Stimulated activated CD8-positive, alpha-beta memory T cell treated with anti-CD3 and anti-CD28 coated beads, Interleukin-7, amount 100 ng/mL, for 1 hour (primary cell): ENCODE measurements around the gene ACOXL.

Source experiments
- DNase-seq, 2 donors: peaks; one replicate each; pipeline ENCODE4 v3.0.0-alpha.2; 2020; ENCODE audit warnings: low read depth in 2 of 2

The ACOXL gene

DNA sequence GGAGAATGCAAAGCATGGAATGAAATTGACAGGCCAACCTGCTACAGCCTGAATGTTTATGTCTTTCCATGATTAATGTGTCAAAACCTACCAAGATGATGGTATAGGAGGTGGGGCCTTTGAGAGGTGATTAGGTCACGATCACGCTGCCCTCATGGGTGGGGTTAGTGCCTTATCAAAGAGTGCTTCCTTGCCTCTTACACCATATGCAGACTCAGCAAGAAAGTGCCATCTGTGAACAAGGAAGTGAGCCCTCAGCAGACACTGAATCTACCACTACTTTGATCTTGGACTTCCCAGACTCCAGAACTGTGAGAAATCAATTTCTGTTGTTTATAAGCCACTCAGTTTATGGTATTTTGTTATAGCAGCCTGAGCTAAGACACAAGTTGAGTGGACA lies 240.9 kb downstream of the ACOXL start:
- no peak for DNase-seq

DNA sequence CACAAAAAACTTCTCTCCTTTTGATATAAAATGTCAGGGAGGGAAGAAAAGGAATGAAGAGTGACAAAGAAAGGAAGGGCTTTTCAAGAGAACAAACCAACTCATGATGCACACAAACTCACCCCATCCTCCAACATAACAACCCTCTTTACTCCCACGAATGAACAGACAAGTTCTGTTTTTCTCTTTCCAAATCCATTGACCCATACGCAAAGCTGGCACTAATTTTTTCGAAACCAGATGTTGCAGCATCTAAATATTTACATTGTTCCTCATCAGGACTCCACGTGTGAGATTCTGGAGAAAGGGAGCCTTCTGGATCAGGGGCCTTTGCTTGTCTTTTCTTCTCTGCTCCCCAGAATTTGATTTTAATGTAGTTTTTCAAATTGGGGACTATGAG lies 245.0 kb downstream of the ACOXL start:
- no peak for DNase-seq

DNA sequence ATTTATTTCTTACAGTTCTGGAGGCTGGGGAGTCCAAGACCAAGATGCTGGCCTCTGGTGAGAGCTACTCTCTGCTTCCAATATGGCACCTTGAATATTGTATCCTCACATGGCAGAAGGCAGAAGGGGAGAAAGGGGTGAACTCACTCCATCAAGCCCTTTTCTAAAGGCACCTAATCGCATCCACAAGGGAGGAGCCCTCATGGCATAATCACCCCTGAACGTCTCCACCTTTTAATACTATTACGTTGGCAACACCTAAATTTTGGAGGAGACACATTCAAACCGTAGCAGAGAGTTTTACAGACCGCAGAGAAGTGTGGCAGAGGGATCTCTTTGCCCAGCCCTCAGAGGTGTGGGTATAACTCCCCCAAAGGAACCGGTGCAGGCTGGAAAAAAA lies 245.8 kb downstream of the ACOXL start:
- no peak for DNase-seq

DNA sequence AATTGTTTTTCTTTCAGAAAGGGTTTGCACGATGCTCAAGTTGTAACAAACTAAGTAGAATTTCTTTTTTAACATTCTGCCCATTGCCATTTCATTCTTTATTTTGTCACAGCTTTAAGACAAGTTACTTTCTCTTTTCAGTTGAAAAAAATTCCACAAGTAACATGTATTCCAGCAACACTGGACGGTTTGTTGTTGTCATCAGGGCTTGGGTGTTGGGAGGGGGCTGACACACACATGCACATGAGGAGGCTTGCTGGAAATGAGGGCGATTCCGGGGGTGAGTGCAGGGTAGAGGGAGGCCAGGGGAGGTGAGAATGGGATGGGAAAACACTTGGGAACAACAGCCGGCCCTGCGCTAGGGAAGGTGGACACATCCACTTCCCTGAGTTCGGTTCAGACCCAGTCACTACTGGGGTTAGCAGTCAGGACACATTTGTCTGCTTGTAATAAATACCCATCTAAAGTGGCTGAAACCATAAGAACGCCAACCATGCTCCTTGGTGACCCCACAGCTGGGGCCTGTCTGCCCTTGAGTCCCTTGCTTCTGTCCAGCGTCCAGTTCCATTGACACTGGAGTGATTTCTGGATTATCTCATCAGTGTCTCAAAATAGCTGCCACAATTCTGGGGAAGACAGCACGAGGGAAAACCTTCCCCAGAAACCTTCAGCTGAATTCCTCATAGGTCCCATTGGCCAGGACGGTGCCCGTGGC lies 246.5 kb downstream of the ACOXL start:
- no peak for DNase-seq

DNA sequence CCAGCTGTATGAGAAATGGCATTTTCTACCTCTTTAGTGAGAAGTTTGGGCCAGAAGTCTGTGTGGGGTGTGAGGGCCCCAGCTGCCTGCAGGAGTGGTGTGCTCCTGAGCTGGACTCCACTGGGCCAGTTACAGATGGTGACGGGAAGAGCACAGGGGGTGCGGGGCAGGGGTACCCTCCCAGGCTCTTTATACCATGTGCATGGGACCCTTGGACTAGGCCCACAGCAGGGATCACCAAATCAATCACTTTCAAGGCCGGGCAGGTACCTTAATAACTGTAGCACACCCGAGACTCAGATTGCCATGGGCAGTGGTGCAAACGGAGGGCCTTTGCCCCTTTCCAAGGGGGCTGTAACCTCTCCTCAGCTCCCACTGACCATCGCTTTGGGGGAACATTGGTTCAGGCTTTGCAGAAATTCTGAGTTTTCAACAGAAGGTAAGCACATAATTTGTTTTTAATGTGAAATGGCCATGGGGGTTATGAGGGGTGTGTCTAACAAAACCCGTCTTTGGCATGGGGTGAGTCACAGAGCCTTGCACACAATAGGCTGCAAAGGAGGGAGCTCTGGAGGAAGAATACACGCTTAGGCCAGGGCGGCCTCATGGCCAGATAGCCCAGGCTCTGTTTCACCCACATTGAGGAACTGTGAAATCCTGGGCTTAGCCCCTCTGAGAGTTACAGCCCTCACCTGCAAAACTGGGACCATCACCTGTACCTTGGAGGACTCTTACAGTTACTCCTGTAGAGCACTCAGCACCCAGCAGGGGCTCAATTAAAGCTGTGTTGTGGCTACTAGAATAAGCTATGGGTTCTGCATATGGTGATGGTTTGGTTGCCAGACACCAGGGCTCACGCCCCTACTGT lies 247.3 kb downstream of the ACOXL start:
- no peak for DNase-seq

DNA sequence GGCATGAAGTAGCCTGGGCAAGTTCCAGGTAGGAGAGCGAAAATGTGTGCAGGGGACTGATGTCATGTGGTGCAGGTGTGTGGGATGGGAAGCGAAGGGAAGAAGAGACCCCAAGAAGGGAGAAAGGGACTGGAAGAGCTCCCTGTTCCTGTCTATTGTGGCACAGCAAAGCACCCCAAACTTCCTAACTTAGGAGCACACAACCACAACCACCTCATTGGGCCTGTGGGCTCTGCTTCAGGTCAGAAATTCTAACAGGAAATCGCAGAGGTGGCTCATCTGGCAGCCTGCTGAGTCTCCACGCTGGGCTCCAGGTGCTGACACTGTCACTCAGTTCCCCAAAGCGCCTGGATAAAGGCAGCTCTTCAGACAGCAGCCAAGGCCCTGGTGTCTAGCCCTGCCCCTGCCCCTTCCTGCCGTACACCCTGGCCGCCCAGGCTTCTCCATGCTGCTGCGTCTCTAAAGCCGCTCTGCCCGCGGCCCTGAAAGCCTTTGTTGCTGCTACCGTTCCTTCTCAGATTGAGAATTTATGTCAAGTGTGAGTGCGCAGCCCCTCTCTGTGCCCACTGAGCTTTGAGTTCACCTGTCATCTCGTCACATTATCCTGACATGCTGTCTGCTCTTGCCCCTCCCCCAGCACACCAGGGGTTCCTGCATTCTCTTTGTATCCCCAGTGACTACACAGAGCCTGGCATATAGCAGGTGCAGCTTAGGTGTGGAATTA lies 248.1 kb downstream of the ACOXL start:
- DNase-seq = no peak

DNA sequence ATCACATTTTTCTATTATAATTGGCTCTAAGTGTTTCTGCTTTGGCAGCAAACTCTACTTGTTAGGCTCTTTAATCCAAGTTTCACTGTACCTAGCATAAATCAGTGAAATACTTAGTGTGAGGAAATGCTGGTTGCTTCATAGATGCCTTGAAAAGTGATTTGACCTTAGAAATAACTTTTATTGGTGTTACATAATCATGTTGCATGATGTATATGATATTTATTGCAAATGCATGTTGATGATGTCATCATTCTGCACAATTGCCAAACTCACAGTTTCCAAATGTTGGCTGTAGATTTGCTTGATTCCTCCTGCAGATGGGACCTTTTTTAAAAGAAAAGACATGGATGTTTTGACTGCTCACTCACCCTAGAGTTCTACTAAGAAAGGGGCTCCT lies 250.8 kb downstream of the ACOXL start:
- no peak for DNase-seq

DNA sequence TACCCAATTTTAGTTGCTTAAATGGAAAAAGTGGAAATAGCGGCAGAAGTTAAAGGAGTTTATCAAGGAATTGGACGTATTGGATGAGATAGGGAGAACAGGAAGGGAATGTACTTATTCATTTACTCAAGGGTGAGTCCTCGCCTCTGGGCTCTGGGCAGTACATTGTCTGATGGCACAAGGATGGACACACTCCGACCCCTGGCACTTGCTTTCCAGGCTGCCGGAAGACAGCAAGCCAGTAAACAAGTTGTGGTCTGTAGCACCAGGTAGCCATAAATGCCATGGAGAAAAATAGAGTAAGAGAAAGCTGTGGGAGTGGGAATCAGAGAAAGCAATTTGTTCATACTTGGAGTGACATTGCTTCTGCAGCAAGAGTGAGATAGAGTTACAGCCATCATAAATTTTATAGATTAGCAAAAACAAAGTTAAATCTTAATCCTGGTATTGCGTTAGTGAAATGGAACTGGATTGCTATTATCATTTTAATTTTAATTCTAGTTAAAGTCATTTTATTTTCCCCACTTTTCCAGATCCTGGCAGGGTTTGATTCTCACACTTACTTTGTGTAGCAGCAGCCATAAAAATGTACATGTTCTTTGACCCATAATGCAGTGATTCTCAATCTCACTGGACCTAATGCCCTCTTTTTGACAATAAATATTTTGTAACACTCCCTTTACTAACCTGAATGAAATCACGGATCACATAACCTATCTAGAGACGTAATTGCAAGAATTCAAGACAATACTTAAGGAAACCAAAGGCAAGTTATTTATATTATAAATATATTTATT lies 252.5 kb downstream of the ACOXL start:
- DNase-seq = no peak

DNA sequence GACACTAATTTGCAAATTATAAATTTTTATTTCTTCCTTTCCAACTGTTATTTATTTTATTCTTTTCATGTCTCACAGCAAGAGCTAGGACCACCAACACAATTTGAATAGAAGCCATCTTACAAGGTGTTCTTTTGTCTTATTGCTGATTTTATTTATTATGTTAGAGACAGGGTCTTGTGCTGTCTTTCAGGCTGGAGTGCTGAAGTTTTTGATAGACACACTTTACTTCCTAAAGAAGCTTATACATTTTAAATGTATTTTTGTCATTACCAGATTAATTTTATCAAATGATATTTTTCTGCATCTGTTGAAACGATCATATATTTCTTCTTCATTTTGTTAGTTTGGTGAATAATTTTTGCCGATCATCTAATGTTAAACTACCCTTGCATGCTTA lies 258.1 kb downstream of the ACOXL start:
- no peak for DNase-seq

DNA sequence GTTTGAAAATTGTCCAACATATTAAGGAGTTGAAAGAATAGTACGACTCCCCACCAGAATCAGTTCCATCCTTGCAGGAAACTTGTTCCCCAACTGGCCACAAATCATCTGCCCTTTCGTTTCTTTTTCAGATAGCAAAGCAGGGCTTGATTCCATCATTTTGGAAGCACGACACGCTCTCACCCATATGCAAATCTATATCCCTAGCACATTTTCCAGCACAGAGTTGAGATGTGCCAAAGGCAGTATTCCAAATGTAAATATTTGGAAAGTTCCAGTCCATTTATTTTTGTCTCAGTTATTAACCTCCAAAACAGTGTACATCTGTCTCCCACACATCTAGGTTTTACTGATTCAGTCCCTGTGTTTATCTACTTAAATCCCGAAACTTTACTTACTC lies 259.5 kb downstream of the ACOXL start:
- no peak for DNase-seq

DNA sequence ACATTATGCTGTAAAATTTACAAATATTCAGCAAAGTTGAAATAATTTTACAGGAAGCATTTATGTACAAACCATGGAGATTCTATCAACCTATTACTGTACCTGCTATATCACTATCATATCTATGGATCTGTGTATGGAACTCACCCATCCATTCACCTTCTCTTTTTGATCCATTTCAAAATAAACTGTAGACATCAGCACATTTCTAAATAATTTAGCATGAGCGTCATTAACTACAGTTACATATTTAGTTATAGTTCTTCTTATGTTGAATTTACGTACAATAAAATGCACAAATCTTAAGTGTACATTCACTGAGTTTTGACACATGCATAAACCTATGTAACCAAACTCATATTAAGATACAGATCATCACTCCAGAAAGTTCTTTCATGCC lies 260.5 kb downstream of the ACOXL start:
- no peak for DNase-seq

DNA sequence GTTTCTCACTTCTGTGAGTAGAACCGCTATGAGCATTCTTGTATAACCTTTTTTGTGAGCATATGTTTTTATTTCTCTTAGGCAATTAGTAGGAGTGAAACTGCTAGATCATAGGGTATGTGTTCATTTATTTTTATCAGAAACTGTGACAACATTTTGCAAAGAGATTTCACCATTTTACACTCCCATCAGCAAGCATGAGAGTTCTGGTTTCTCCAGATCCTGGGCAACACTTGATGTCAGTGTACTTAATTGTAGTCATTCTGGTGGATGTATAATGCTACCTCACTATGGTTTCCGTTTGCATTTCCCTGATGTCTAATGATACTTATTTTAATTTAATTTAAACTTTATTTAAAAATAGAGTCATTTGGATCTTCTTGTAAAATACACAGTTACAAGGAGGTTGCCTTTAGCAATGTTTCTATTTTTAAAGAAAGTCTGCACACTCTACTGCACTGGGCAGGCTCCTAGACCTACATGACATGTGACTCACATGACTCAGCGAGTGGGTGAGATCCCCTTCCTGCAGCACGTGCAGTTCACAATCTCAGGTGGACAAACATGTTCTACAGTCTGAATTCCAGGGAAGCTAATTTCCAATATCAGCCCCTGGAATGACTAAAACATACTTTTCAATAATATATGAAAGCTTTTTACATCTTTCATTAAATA lies 261.3 kb downstream of the ACOXL start:
- no peak for DNase-seq

DNA sequence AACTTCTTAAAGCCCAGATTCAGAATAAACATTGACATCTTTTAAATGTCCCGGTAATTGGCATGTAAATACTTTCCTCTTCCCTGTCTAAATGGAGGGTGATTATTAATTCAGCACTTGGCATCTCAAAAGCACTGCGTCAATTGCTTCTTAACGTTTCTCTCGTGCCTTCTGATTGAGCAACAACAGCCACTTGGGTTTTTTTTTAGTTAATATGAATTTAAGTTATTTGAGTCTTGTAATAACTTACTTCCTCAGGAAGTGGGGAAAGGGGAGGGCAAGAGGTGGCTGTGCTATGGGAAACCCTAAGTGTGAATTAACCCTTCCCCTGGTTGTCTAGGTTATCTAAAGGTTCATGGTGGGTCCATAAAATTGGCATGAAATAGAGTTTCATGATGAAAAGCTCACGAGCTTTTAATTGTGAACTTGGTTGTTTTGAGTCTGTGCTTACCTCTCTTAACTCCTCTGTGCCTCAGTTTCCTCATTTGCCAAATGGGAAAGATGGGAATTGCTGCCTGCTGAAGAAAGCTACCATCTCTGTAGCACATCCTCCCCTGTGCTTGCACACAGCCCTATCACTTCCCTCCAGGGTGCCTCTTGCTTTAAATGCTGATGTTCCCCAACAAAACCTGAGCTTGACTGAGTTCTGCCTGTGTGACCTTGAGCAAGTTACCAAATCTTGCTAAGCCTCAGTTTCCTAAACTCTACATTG lies 262.0 kb downstream of the ACOXL start:
- DNase-seq = no peak

DNA sequence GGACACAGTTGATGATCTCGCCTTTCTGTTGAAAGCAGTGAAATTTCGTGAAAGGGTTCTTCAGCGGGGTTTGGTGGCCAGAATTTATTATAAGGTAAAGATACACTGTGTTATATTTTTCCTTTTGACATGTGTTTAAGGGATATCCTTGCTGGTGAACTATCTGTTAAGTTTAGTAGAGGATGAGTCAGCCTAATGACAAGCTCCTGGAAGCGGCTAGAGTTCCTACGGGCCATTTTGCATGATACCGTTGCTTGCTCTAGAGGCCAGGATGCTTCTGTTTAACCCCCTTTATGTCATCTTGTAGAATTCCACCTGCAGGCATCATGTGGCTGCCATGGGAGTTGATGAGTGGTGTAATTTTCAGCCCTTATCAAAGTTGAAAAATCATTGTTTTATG lies 263.5 kb downstream of the ACOXL start:
- DNase-seq = no peak

DNA sequence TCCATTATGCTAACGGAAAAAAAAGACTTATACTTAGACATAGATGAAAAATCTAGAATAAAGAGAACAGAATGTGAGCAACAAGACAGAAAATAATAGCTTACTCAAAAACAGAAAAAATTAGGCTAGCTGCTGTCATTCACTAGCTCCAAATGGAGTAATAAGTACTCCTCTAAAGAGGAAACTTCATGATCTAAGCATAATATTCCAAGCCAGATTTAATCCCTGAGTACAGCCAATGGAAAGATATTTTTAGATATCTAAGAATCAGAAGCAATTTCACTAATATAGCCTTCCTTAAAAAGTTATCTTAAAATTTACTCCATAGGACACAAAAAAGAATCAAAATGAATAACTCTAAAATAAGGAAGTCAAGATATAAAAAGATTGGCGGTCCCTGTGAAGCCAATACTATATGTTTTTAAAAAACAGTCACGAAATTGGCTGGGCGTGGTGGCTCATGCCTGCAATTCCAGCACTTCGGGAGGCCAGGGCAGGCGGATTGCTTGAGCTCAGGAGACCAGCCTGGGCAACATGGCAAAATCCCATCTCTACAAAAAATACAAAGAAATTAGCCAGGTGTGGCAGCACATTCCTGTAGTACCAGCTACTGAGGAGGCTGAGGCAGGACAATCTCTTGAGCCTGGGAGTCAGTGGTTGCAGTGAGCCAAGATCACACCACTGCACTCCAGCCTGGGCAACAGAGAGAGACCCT lies 265.1 kb downstream of the ACOXL start:
- DNase-seq = no peak

DNA sequence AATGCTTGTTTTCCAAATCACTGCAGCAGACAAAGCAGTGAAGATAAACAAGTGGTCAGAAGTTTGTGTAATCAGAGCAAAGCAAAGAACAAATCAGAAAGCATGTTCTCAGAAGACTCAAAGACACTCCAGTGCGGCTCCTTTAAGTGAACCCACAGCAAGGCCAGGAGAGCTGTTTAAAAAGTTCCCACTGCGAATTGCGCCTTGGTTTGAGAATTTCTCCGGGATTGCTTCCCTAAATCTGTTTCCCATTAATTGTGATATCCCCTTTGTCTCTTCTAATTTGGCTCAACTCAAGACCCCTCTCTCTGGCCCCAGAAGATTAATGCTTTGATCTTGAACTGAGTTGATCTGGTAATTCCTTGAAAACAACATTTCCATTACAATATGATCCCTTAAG lies 265.9 kb downstream of the ACOXL start:
- DNase-seq = no peak

DNA sequence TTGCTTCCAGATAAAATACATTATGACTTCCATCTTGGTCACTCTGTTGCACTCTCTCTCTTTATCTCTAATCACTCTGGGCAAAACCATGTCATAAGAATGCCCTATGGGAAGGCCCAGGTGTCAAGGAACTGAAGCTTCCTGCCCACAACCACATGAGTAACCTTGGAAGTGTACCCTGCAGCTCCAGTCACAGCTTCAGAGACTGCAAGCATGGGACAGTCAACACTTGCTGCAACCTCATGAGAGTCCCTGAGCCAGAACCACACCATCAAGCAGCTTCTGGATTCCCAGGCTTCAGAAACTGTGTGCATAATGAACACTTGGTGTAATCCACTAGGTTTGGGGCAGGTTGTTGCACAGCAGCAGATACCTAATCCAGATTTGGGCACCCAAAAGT lies 267.3 kb downstream of the ACOXL start:
- no peak for DNase-seq

DNA sequence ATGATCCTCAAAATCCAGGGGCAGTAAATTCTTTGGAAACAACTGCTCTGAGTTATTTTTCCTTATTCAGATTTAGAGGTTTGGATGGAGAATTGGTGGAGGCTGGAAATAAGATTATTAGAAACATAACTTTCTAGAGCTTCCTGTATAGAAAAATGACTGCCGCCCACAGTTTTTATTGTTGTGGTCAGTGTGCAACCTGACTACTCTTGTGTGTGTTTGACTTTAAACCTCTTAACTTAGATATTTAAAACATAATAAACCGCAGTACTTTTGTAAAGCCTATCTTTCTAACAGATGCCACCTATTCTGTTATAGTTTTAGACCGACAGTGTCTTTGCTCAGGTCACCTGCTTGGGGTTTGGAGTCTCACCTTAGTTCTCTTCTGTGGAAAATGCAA lies 272.9 kb downstream of the ACOXL start:
- no peak for DNase-seq

DNA sequence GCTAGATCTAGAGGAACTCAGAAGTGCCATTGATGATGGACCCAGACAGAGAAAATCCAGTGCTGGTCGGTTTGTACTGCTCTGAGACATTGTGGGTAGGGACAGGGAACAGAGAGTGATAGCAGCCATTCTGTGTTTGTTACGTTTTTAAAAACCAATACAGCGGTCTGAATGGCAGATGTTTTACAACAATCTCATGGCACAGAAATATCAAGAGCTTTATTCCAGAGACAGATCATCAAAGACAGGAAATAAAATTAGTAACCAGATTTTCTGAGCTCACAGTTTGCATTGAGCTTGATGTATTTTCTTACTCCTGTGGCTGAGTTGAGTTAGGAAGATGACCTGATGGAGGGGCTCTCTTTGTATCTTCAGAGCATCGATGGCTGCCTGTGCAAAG lies 273.4 kb downstream of the ACOXL start:
- DNase-seq = no peak
